T-cell (primary cell): ENCODE data around the gene FCRL3. TPM values are rescaled to one million over a fixed set of nuclear protein-coding genes. Genes with fewer than 3 reads are reported as not detected.
A peak's percentile ranks its signal among the peaks of the same experiment; 100 is the strongest.

Experiments
- ATAC-seq, 4 experiments: fragments of 200-7000 bp in 3 of 4; fragments of 150-1000 bp in 1 of 4; cut with Tn5 transposase; replicated peaks in 1 of 4; 1 replicate in 3 of 4; 2 replicates in 1 of 4; pipeline ENCODE4 v1.10.0; 2021; ENCODE audit warnings: moderate library complexity in 3 of 4, mild to moderate bottlenecking in 2 of 4, moderate number of reproducible peaks in 1 of 4
- CTCF ChIA-PET, 2 donors: fragments of 300-600 bp; sonication (Branson Sonifier 250); formaldehyde crosslinking; loops; one replicate each; lab custom pipeline; 2022; ENCODE audit warnings: antibody characterized with exemption in 2 of 2; lab: Charles Lee
- POLR2A ChIA-PET, 2 donors: fragments of 300-600 bp; sonication (Branson Sonifier 250); formaldehyde crosslinking; loops; one replicate each; lab custom pipeline; 2022; ENCODE audit warnings: antibody characterized with exemption in 2 of 2; lab: Charles Lee
- DNase-seq, 35 experiments: peaks; one replicate each; pipeline versions ENCODE4 v3.0.0 to v3.0.0-alpha.2; 2013 to 2023
- H3K27ac ChIP-seq: one replicate; pipeline ENCODE4 v1.5.1; 2013; ENCODE audit warnings: low read length
- H3K27me3 ChIP-seq, 2 experiments: replicated peaks in 1 of 2; 1 replicate in 1 of 2; 2 replicates in 1 of 2; pipeline versions ENCODE4 v1.6.1 to v1.7.0; 2013; ENCODE audit warnings: low read length in 1 of 2, mixed read lengths in 1 of 2; ENCODE audit not compliant: control insufficient read depth in 2 of 2, insufficient read depth in 2 of 2; ENCODE audit errors: extremely low read depth in 1 of 2
- H3K36me3 ChIP-seq, 2 donors: 1 replicate in 1 of 2; 2 replicates in 1 of 2; pipeline versions ENCODE4 v1.6.1 to v1.7.0; 2013; ENCODE audit warnings: low read length in 1 of 2; ENCODE audit not compliant: control insufficient read depth in 2 of 2, insufficient read depth in 1 of 2; ENCODE audit errors: extremely low read depth in 1 of 2
- H3K4me1 ChIP-seq, 2 experiments: 1 replicate in 1 of 2; 2 replicates in 1 of 2; pipeline versions ENCODE4 v1.6.1 to v1.7.0; 2013; ENCODE audit warnings: low read length in 2 of 2, mixed read lengths in 1 of 2; ENCODE audit not compliant: insufficient read depth in 2 of 2, control insufficient read depth in 1 of 2; ENCODE audit errors: extremely low read depth in 1 of 2
- H3K4me3 ChIP-seq, 2 donors: 1 replicate in 1 of 2; 2 replicates in 1 of 2; pipeline versions ENCODE4 v1.5.1 to v1.7.0; 2013; ENCODE audit warnings: mild to moderate bottlenecking in 2 of 2, low read length in 1 of 2, moderate library complexity in 1 of 2; ENCODE audit not compliant: control insufficient read depth in 1 of 2; ENCODE audit errors: extremely low read depth in 1 of 2
- H3K9me3 ChIP-seq: 2 replicates; pipeline ENCODE4 v1.7.0; 2013
- H3K27ac Mint-ChIP-seq, 2 donors: one replicate each; pipeline ENCODE4 v1.8.0; 2020 to 2021; ENCODE audit warnings: mild to moderate bottlenecking in 2 of 2, mixed read lengths in 2 of 2
- H3K27me3 Mint-ChIP-seq, 2 donors: one replicate each; pipeline ENCODE4 v1.8.0; 2021 to 2022; ENCODE audit warnings: mixed read lengths in 2 of 2
- H3K36me3 Mint-ChIP-seq: one replicate; pipeline ENCODE4 v1.8.0; 2021; ENCODE audit warnings: mixed read lengths
- H3K4me1 Mint-ChIP-seq, 3 donors: one replicate each; pipeline ENCODE4 v1.8.0; 2020 to 2022; ENCODE audit warnings: mixed read lengths in 3 of 3, mild to moderate bottlenecking in 1 of 3
- H3K4me3 Mint-ChIP-seq, 3 donors: one replicate each; pipeline ENCODE4 v1.8.0; 2020 to 2022; ENCODE audit warnings: mild to moderate bottlenecking in 3 of 3, mixed read lengths in 3 of 3, moderate library complexity in 3 of 3
- H3K9me3 Mint-ChIP-seq, 3 donors: one replicate each; pipeline ENCODE4 v1.8.0; 2020 to 2022; ENCODE audit warnings: mixed read lengths in 3 of 3
- WGBS: methylation state at CpG from one replicate; pipeline ENCODE4 v1.1.5; 2013; ENCODE audit warnings: missing lambda C conversion rate; ENCODE audit not compliant: insufficient coverage; 5-methylcytosine and 5-hydroxymethylcytosine counted together
- total RNA-seq, 35 experiments: library from RNA in 6 of 35; stranded (reverse) in 6 of 35; fragments of 120-200 nt in 1 of 35; gene quantifications; one replicate each; pipeline versions ENCODE4 v1.2.1 to v1.2.4 and lab custom pipeline; 2013 to 2026

FCRL3 gene
- total RNA-seq, 5 donors from 2014 or later (not counting 1 experiment from before 2014, with no cell fraction given) = 6.5 to 35.9 (median 9.3) TPM

GRCh38 chr1:157704878-157705277 lies 4.3 kb upstream of the FCRL3 start:
- no peaks in the 10 kb centered on the region for H3K27me3 ChIP-seq
- DNase-seq (no peak), ATAC-seq (no peak)
- no peaks in the 10 kb centered on the region for H3K9me3 ChIP-seq
- peaks cover 0 to 12% (median 10%) of the 10 kb centered on the region in 3 donors for H3K9me3 Mint-ChIP-seq
- no peak overlapping the region for H3K4me3 Mint-ChIP-seq
- peaks cover 0 to 4% of the 10 kb centered on the region in 2 donors for H3K27me3 Mint-ChIP-seq
- peaks cover 0 to 4% of the 10 kb centered on the region in 2 experiments for H3K4me1 ChIP-seq
- POLR2A ChIA-PET = no interaction called here
- H3K4me3 ChIP-seq = no peak overlapping the region
- no peaks in the 10 kb centered on the region for H3K36me3 ChIP-seq
- no peaks in the 10 kb centered on the region for H3K36me3 Mint-ChIP-seq
- H3K4me1 Mint-ChIP-seq = peaks cover 2 to 22% (median 4%) of the 10 kb centered on the region in 3 donors
- CTCF ChIA-PET = no interaction called here
- no peak overlapping the region for H3K27ac Mint-ChIP-seq
- H3K27ac ChIP-seq = no peak overlapping the region

- Mint-ChIP-seq H3K9me3 (peaks cover 0 to 12% (median 10%) of the 10 kb centered on the region in 3 donors), H3K4me1 (peaks cover 0 to 20% (median 2%) of the 10 kb centered on the region in 3 donors), H3K27me3 (peaks cover 0 to 7% of the 10 kb centered on the region in 2 donors), H3K36me3 (no peaks in the 10 kb centered on the region), H3K27ac (no peak overlapping the region), H3K4me3 (no peak overlapping the region)
- DNase-seq = no peak
- Histone ChIP-seq H3K36me3 (no peaks in the 10 kb centered on the region), H3K27me3 (no peaks in the 10 kb centered on the region), H3K9me3 (no peaks in the 10 kb centered on the region), H3K4me3 (no peak overlapping the region), H3K4me1 (peaks cover 0 to 4% of the 10 kb centered on the region in 2 experiments), H3K27ac (no peak overlapping the region)
- POLR2A ChIA-PET = no interaction called here
- no peak for ATAC-seq
- WGBS = 86% methylated on average over 3 of the region's 4 CpGs
- CTCF ChIA-PET = no interaction called here
These were observed 3.4 kb upstream of the FCRL3 start for GRCh38 chr1:157703981-157704380.

- H3K9me3 ChIP-seq = no peaks in the 10 kb centered on the region
- ChIA-PET CTCF (no interaction called here), POLR2A (no interaction called here)
- H3K27ac ChIP-seq = peak overlapping the region; percentile 77
- Mint-ChIP-seq H3K27me3 (peaks cover 0 to 10% of the 10 kb centered on the region in 2 donors), H3K36me3 (no peaks in the 10 kb centered on the region), H3K9me3 (peaks cover 0 to 10% (median 7%) of the 10 kb centered on the region in 3 donors), H3K27ac (peak overlapping the region in 1 of 2 donors; percentile 56), H3K4me1 (peaks cover 0 to 32% (median 6%) of the 10 kb centered on the region in 3 donors), H3K4me3 (no peak overlapping the region)
- no peak overlapping the region for H3K4me3 ChIP-seq
- DNase-seq (no peak), ATAC-seq (no peak)
- H3K27me3 ChIP-seq = no peaks in the 10 kb centered on the region
- no CpG with 5 or more reads among the region's 5 CpGs for WGBS
- no peaks in the 10 kb centered on the region for H3K36me3 ChIP-seq
- H3K4me1 ChIP-seq = peaks cover 0 to 17% of the 10 kb centered on the region in 2 experiments
These were observed 1.8 kb upstream of the FCRL3 start for GRCh38 chr1:157702308-157702825.

GRCh38 chr1:157700305-157700704 lies 264 bp downstream of the FCRL3 start:
- ChIA-PET CTCF (interaction anchor here in 1 of 2 donors (1.3 kb wide), 1 partner anchor 9 kb away, joined by 5 read pairs; no protein-coding TSS in a partner anchor), POLR2A (no interaction called here)
- H3K4me1 Mint-ChIP-seq = peaks cover 0 to 37% (median 7%) of the 10 kb centered on the region in 3 donors
- Histone ChIP-seq H3K27ac (peak overlapping the region; percentile 77), H3K9me3 (no peaks in the 10 kb centered on the region), H3K36me3 (no peaks in the 10 kb centered on the region), H3K27me3 (no peaks in the 10 kb centered on the region), H3K4me1 (peaks cover 0 to 31% of the 10 kb centered on the region in 2 experiments), H3K4me3 (peak overlapping the region in 1 of 2 donors; percentile 23)
- WGBS = 41% methylated on average over 2 of the region's 5 CpGs
- H3K27me3 Mint-ChIP-seq = peaks cover 0 to 12% of the 10 kb centered on the region in 2 donors
- no peak for DNase-seq
- no peaks in the 10 kb centered on the region for H3K9me3 Mint-ChIP-seq
- no peak for ATAC-seq
- no peaks in the 10 kb centered on the region for H3K36me3 Mint-ChIP-seq
- H3K4me3 Mint-ChIP-seq = peak overlapping the region; percentile 25 to 57 (median 31)
- H3K27ac Mint-ChIP-seq = peak overlapping the region; percentile 57 to 78

- Histone ChIP-seq H3K4me3 (no peak overlapping the region), H3K27me3 (no peaks in the 10 kb centered on the region), H3K36me3 (no peaks in the 10 kb centered on the region), H3K9me3 (no peaks in the 10 kb centered on the region), H3K27ac (peak overlapping the region; percentile 77), H3K4me1 (peaks cover 0 to 36% of the 10 kb centered on the region in 2 experiments)
- DNase-seq (peak in 1 of 35 experiments; percentile 22), ATAC-seq (no peak)
- POLR2A ChIA-PET = no interaction called here
- CTCF ChIA-PET = no interaction called here
- H3K27ac Mint-ChIP-seq = peak overlapping the region; percentile 12 to 43
- H3K27me3 Mint-ChIP-seq = peaks cover 0 to 13% of the 10 kb centered on the region in 2 donors
- WGBS = 85% methylated on average over 3 of the region's 4 CpGs
- peaks cover 0 to 32% (median 7%) of the 10 kb centered on the region in 3 donors for H3K4me1 Mint-ChIP-seq
- H3K9me3 Mint-ChIP-seq = no peaks in the 10 kb centered on the region
- H3K36me3 Mint-ChIP-seq = no peaks in the 10 kb centered on the region
- H3K4me3 Mint-ChIP-seq = peak overlapping the region in 1 of 3 donors; percentile 4
These were observed 2.6 kb downstream of the FCRL3 start for GRCh38 chr1:157697781-157698569.

- Histone ChIP-seq H3K27ac (peak overlapping the region; percentile 55), H3K4me3 (no peak overlapping the region), H3K36me3 (no peaks in the 10 kb centered on the region), H3K4me1 (peaks cover 0 to 36% of the 10 kb centered on the region in 2 experiments), H3K27me3 (no peaks in the 10 kb centered on the region), H3K9me3 (no peaks in the 10 kb centered on the region)
- H3K27me3 Mint-ChIP-seq = peaks cover 0 to 11% of the 10 kb centered on the region in 2 donors
- WGBS = 28% methylated on average over 3 of the region's 4 CpGs
- POLR2A ChIA-PET = no interaction called here
- DNase-seq (no peak), ATAC-seq (peak in 2 of 4 experiments; percentile 37 to 51)
- CTCF ChIA-PET = no interaction called here
- peak overlapping the region; percentile 12 to 36 for H3K27ac Mint-ChIP-seq
- no peak overlapping the region for H3K4me3 Mint-ChIP-seq
- H3K36me3 Mint-ChIP-seq = no peaks in the 10 kb centered on the region
- peaks cover 0 to 30% (median 6%) of the 10 kb centered on the region in 3 donors for H3K4me1 Mint-ChIP-seq
- H3K9me3 Mint-ChIP-seq = no peaks in the 10 kb centered on the region
These were observed 3.5 kb downstream of the FCRL3 start for GRCh38 chr1:157696966-157697628.
